HG03066 (cell line): Measurements from ENCODE around the gene CCM2.

Experiments
- ATAC-seq: cut with Tn5 transposase; IDR thresholded peaks from one replicate; pipeline ENCODE4 v1.9.1; 2021; ENCODE audit warnings: low read depth; ENCODE audit not compliant: unreplicated experiment

CCM2 gene

DNA sequence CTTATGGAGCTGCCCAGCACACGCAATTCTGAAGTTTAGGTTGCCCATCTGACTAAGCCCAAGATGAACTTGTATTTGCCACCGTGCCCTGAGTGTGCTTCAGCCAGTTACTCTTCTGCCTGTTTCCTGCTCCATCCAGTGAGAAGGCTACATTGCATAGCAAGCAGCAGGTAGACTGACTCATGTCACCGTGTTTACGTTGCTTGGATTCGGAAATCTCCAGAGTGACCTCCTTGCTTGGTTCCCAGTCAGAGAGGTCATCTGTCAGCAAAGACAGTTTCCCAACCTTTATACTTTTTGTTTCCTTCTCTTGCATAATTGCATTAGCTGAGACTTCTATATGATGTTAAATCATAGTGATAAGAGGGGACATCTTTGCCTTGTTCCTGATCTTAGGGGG, 57.9 kb downstream of the CCM2 start:
- no peak for ATAC-seq

DNA sequence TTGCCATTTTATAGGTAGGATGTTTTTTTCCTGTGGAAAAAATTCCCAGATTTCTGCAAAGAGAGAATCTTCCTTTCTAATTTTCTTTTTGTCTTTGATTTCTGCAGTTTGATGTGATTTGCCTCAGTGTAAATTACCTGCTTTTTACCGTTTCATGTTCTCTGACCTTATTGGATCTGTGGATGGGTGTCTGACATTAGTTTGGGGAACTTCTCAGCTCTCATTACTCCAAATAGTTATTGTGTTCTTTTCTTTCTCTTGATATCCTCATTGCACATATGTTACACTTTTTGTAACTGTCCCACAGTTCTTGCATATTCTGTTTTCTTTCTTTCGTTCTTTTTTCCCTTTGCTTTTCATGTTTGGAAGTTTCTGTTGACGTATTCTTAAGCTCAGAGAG, 60.3 kb downstream of the CCM2 start:
- no peak for ATAC-seq

DNA sequence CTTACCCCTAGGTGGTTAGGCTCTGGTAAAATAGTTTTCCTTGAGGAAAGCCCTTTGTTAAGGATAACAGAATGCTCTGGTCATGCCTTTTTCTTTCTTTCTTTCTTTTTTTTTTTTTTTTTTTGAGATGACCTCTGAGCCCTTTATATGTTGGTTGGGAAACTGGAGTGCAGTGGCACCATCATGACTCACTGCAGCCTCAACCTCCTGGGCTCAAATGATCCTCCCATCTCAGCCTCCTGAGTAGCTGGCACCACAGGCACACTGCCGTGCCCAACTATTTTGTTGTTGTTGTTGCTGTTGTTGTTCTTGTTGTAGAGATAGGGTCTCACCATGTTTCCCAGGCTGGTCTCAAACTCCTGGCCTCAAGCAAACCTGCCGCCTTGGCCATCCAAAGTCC, 61.4 kb downstream of the CCM2 start:
- ATAC-seq, result no peak

DNA sequence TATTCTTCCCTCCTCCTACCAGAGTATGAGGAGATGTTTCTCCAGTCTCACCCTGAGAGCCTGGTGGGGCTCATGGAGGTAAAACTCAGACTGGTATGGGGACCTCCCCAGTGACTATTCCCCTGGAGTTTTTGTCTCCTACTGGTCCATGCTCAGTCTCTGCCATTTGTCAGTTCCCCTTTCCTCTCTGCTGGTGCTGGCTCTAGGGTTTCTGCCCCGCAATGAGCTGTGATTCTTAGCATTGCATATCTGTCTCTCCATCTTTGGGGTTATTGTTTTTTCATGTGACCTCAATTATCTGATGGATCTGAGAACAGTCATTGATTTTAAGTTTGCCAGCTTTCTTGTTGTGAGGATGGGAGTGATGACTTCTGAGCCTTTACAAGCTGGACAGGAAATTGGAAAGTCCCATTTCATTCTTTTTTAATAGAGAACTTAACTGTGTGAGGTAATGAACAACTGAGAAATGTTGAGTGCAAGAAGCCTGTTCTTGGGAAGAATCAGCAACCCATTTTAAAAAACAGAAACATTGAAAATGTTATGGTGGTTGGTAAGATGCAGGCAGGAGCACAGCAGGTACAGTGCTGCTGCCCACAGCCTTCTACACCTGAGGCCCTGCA, 61.9 kb downstream of the CCM2 start:
- ATAC-seq, result no peak

DNA sequence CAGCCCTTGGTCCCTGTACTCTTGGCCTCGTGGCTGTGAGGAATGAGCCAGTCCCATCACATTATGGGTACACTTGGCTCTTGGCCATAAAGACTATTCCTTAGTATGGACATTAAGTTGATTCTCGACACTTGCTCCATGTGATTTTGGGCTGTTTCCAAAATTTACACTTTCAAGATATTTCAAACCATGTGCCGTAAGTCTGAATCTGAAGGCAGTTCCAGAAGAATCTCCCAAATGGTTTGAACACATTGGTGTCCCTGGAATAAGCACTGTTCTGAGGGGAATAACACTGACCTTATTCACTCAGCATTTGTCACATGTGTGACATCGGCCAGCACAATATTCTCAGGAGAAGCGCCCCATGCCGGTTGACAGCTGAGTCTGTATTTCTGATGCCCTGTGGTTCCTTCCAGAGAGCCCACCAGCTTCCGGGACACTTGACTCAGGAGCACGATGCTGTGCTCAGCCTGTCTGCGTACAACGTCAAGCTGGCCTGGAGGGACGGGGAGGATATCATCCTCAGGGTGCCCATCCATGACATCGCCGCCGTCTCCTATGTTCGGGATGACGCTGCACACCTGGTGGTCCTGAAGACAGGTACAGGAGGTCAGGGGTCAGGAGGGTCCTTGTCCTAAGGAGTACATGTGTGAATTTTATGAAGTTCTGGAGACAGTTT, 64.2 kb downstream of the CCM2 start:
- ATAC-seq, result no peak

DNA sequence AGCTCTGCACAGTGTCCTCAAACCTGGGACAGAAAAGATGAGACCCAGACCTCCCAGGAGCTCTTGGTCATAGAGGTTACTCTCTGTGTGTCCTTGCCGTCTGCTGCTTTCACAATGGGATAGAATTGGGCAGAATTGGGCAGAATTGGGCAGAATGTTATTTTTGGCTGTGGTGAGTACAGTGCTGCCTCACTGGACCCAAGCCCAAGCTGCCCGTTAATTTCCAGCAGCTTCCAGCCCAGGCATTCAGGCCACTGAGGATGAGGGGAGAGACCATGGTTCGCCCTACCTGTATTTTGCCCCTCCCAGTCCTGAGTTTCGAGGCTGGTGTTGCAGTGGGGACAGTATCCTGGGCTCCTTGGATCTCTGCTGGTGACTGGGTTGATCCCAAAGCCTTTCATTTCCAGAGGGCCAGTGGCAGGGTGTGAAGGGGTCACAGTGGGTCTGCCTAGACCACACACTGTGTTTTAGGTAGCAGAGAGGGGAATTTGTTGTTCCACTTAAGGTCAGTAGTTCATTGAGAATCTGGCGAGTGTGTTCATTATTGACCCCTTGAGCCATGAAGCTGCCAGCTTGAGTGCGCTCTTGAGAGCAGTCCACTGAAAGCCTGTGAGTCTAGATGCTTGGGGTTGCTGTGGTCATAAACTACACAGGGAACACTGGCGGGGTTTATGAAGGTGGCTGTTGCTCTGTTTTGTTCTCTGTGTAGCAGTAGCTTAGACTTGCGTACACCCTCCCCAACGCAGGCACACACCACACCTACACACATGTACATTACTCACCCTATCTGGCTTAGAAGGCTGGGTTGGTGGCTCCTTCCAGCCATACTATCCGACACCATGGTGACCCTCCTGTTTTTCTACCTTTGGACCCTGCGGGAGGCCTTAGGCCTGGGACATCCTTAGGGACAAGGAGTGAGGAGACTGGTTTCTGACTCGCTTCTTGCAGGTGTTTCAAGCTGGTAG, 65.3 kb downstream of the CCM2 start:
- ATAC-seq, result no peak

DNA sequence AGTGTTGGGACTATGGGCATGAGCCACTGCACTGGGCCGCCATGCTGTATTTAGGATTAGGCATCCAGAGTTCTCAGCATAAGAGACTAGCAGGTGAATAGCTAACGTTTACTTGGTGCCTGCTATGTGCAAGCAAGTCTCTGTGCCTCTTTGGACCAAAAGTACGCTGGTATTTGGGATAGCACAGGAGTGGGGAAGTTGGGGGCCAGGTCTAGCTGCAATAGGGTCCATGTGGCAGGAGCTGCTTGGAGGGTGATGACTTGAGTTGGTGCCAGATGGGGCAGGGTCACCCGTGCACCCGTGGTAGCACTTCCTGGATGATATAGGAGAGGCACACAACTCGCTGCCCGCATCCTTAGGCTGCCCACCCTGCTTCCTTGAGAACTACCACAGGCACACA, 66.4 kb downstream of the CCM2 start:
- ATAC-seq, result no peak

DNA sequence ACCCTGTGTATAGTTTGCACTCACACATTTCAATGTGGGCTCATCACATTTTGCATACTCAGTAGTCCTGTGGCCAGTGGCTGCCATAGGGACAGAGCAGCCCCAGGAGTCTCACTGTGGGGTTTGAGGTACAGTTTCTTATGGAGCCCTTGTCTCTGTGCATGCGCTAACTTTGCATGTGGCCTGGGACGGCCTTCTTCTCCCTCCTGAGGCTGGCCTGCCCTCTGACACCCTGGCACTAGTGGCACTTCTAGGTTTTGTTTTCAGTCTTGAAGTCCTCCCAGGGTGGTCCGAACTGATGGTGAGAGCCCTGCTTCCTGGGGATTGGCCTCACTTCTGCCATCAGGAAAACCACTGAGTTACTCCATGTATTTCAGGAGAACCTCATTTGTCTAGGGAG, 67.6 kb downstream of the CCM2 start:
- no peak for ATAC-seq

DNA sequence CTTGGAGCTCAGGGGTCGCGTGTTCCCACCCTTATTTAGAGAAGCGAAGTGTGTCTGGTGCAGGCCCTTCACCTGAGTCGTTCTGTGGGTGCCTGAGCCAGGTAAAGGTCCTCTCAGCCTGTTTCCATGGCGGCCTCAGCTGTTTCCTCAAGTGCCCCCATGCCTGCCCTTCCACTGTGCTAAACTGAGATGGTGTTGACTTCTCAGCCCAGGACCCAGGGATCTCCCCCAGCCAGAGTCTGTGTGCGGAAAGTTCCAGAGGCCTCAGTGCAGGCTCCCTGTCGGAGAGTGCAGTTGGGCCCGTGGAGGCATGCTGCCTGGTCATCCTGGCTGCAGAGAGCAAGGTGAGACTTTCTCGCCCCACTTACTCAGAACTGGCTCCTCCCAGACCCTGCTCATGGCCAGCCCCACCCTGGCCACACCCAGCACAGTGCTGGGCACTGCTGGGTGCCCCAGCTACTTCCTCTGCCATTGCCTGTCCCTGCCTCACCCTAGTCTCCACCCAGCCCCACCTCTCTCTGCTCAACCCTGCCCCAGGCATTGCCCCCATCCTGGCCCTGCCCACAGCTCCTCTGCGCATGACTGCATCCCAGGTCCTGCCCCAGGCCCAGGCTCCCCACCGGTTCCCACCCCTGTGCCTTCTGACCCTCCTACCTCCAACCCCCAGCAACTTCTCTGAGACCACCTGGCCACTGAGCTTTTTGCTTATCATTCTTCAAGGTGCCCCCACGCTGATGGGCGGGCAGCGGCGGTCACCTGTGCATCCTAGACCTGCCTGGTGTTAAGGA, 68.4 kb downstream of the CCM2 start:
- no peak for ATAC-seq

DNA sequence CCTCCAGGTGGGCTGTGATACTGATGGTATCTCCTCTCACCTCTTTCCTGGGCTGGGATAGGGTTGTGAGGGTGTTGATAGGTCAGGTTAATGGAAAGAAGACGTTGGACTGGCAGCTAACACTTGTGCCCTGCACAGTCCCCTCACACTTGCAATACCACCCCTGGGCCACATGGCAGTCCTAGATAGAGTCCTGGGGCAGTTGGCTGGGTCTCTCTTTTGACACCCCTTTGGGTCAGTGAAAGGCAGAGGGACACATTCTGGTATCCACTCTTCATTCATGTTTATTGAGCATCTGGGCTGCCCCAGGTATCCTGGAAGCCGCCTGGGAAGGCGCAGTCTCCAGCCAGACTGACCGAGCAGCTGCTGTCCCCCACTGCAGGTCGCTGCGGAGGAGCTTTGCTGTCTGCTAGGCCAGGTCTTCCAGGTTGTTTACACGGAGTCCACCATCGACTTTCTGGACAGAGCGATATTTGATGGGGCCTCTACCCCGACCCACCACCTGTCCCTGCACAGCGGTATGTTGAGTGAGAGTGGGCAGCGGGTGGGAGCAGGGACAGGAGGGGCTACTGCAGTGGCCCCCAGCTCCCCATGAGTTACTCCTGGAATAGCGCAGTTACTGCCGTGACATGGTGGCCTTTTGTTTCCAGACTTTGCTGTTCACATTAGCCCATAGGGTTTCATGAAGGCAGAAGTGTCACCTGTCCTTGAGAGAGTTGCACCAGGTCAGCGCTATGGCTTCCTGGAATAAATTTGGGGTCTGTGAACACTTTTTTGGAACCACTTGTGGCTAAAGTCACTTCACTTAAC, 69.6 kb downstream of the CCM2 start:
- ATAC-seq, result no peak

DNA sequence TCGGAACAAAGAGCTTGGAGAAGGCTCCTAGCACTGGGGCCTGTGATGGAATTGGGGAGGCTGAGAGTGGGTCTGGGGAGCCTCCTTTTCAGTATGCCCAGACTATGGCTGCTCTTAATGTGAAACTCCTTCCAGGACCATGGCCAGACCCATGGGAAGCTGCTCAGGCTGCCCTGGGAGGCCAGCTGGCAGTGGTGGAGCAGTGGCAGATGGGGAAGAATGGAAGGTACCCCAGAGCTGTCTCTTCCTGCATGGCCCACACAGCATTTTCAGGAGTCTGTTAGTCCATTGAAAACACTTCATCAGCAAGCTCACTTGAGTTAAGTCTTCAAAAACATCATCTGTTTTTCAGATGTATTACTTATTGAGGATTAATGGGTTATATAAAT, 70.2 kb downstream of the CCM2 start:
- ATAC-seq, result no peak

DNA sequence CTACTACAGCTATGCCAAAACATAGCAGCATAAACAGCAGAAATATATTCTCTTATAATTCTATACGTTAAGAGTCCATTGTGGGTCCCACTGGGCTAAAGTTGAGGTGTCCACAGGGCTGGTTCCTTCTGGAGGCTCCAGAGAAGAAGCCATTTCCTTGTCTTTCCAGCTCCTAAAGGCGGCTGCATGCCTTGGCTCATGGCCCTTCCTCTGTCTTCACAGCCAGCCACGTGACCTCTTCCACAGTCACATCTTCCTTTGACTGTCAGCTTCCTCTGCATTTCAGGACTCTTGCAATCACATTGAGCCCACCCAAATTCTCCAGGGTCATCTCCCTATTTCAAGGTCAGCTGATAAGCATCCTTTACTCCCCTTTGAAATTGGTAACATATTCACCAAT, 71.5 kb downstream of the CCM2 start:
- ATAC-seq, result no peak

DNA sequence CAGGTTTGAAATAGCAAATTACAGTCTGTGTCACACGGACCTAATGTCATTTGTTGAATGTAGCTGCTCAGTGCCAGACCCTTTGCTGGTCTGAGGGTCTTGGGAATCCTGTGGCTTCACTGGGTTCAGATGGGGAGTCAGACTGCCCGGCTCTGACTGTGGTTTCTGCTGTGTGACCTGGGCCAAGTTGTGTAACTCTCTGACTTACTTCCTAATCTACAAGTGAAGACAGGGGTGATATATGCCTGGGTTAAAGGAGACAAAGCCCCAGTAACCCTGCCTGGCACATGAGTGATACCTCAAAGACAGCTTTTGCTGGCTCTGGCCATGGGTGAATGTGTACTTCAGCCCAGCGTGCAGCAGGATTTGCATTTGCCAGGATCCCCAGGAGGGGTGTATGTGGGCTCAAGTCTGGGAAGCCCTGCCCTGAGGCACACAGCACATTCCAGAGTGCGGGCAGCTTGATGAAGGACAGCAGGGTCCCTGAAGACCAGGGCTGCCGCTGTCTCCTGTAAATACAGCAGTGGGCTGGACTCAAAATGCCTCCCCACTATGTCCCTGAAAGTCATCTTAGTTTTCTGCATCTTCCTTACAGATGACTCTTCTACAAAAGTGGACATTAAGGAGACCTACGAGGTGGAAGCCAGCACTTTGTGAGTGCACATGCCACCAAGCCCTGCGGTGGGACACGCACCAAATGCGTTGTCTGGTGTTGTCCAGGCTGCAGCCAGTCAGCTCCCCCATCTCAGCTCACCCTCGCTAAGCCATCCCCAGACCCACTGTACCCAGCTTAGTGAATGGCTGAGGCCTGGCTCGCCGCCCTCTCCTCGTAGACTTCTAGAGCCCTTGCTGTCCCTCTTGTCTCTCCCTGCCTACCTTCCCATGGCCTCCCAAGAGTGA, 72.4 kb downstream of the CCM2 start:
- ATAC-seq, result no peak

DNA sequence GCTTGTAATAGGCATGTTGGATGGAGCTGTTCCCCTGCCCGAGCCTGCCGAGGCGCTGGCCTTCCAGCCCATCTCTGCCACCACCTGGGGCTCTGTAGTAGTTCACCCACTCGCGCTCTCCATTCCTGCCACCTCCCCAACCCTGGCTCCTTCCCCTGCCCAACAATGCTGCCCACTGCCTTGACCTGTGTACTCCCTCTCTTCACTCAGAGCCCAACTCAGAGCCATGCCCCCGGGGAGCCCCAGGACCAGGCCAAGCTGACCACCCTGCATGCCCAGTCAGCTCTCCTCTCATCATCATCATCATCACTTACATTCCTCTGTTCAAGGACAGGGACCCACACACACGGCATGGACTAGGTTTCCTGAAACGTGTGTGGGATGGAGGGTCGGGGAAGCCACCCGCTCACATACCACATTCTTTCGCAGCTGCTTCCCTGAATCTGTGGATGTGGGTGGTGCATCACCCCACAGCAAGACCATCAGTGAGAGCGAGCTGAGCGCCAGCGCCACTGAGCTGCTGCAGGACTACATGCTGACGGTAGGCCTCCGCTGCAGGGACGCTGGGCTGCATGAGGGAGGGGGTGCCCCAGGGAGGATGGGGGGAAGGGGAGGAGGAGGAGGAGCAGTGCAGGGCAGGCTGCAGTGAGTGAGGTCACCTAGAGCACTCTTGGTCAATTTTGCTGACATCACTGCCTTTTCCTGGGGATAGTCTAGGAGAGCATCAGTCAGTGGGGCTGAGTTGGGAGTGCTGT, 73.2 kb downstream of the CCM2 start:
- no peak for ATAC-seq

DNA sequence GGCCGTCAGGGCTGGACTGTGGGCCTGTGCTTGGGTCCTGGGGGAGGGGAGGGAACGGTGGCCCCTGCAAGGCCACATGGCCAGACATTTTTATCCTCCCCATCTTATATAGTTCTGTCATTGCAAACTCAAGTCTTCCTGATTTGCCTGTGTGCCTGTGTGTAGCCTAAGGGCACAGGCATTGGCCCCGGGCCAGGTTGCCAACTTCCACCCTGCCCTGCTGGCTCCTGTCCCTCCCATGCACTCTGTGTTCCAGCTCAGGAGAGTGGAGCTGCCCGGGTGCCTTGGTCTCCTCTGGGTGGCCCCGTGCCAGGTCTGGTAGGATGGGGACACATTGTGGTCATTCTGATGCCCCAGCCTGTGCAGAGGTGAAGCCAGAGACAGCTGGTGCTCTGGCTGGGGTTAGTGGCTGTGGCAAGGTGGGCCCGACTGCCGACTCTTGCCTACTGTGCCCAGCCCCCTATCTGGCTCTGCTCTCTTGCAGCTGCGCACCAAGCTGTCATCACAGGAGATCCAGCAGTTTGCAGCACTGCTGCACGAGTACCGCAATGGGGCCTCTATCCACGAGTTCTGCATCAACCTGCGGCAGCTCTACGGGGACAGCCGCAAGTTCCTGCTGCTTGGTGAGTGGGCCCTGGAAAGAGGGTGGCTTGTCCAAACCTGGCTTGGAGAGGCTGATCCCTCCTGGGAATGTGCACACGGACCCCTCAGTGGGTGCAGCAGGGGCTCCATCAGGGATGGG, 74.0 kb downstream of the CCM2 start:
- ATAC-seq, result no peak

DNA sequence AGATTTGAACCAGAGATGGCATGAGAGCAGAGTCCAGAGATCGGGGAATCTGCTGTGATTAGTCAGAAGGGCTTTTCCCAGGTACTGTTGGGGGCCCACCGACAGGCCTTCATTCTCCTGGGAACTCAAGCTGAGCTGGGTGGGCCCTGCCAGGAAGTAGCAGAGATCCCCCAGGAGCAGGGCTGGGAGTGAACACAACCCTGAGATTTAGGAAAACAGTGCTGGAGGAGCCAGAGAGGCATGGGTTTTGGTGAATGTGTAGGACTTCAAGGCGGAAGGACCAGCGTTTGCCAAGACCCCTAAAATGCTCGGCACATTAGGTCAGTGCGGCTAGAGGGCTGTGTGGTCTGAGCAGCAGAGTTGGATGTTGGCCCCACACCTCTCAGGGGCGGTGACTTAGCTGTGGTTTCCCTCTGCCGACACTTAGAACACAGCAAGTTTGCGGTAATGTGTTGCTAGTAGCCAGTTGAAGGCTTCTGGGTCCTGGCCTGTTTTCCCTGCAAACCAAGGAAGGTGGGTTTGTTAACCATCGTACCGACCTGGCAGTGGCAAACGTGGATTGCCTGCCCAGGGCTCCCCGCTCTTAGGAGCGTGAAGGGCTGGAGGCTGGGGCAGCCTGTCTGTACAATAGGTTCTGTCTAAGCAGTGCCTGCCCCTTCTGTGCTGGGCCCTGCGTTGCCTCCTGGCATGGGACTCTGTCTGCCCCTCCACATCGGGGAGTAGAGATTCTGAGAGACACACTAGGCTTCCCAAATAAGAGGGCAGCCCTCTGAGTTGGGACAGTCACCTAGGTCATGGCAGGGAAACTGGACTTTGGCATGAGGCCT, 74.7 kb downstream of the CCM2 start:
- no peak for ATAC-seq

DNA sequence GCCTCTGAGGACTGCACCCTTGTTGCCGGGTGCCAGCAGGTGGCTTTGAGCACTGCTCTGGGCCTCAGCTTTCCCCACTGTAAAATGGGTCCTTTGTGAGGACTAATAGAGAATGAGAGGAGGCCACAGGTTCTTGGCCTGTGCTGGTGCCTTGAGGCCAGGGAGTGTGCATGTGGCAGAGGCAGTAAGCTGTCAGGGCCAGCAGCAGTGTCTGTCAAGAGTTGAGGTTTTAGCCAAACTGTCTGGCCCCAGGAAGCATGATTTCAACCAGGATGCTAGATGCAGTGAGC, 75.3 kb downstream of the CCM2 start:
- ATAC-seq, result no peak
